IPS-18a (cell line): ENCODE data around the gene CLNS1A.
"Not testable (repeated sequence)": the region's sequence is repeated elsewhere in the genome, so short reads cannot be mapped to it uniquely, and the experiment has no call there.

Source experiments
- H3K27ac ChIP-seq: one replicate; pipeline ENCODE4 v1.5.1; 2013; ENCODE audit warnings: low read length
- H3K27me3 ChIP-seq: one replicate; pipeline ENCODE4 v1.6.1; 2013; ENCODE audit warnings: mild to moderate bottlenecking, low read length; ENCODE audit not compliant: control insufficient read depth, insufficient read depth
- H3K36me3 ChIP-seq: one replicate; pipeline ENCODE4 v1.6.1; 2013; ENCODE audit warnings: low read depth, low read length; ENCODE audit not compliant: control insufficient read depth
- H3K4me1 ChIP-seq: one replicate; pipeline ENCODE4 v1.6.1; 2013; ENCODE audit warnings: low read depth, low read length; ENCODE audit not compliant: control insufficient read depth
- H3K4me3 ChIP-seq: one replicate; pipeline ENCODE4 v1.5.1; 2013; ENCODE audit warnings: low read length
- H3K9ac ChIP-seq: one replicate; pipeline ENCODE4 v1.6.1; 2013; ENCODE audit warnings: mild to moderate bottlenecking, low read length, moderate library complexity
- H3K9me3 ChIP-seq: one replicate; pipeline ENCODE4 v1.6.1; 2013; ENCODE audit warnings: low read depth, low read length; ENCODE audit not compliant: control insufficient read depth

Gene CLNS1A

DNA sequence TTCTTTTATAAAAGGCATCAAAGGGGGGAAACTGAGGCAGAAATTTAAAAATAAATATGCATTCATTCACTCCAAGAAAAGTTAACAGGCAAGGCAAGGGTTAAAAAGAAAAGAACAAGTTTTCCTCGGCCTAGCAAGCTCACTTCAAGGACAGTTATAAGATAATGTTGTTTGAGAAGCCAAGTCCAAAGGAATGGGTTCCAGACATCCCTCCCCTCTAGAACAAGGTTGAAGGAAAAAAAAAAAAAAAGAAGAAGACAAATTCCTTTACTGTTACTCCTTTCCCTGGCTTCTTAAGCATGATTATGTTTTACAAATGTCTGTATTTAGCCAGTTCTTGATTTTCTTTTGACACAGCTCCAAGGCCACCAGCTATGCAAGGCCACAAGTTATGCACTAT, 62.2 kb downstream of the CLNS1A start:
- not testable (repeated sequence) for H3K9me3 ChIP-seq, H3K9ac ChIP-seq, H3K27me3 ChIP-seq, H3K4me3 ChIP-seq, H3K36me3 ChIP-seq, H3K27ac ChIP-seq
- peaks cover 14% of the 10 kb centered on the region for H3K4me1 ChIP-seq

DNA sequence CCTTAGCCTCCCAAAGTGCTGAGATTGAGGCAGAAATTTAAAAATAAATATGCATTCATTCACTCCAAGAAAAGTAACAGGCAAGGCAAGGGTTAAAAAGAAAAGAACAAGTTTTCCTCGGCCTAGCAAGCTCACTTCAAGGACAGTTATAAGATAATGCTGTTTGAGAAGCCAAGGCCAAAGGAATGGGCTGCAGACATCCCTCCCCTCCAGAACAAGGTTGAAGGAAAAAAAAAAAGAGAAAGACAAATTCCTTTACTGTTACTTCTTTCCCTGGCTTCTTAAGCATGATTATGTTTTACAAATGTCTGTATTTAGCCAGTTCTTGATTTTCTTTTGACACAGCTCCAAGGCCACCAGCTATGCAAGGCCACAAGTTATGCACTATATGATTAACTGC, 66.7 kb downstream of the CLNS1A start:
- not testable (repeated sequence) for H3K27ac ChIP-seq, H3K36me3 ChIP-seq, H3K27me3 ChIP-seq, H3K4me3 ChIP-seq, H3K9me3 ChIP-seq, H3K9ac ChIP-seq
- H3K4me1 ChIP-seq = peaks cover 14% of the 10 kb centered on the region

DNA sequence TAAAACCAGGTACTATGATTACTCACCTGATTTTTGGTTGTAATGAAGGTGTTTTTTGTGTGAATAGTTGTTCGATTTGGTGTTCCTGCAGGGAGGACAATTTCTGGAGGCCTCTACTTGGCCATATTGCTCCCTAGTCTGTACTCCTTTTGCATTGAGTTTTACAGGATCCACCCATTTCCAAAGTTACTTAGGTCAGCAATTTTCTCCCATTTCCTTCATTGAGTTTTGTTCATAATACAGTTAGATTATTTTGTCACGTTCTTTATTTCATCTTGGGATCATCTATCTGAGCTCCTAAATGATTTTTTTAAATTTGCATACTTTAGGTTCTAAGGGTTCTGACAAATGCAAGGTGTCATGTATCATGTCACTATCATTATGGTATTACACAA, 67.9 kb downstream of the CLNS1A start:
- H3K9ac ChIP-seq = no peak overlapping the region
- H3K36me3 ChIP-seq = no peaks in the 10 kb centered on the region
- H3K27ac ChIP-seq = no peak overlapping the region
- no peak overlapping the region for H3K4me3 ChIP-seq
- H3K27me3 ChIP-seq = no peaks in the 10 kb centered on the region
- H3K4me1 ChIP-seq = peaks cover 14% of the 10 kb centered on the region
- H3K9me3 ChIP-seq = no peaks in the 10 kb centered on the region

- no peaks in the 10 kb centered on the region for H3K27me3 ChIP-seq
- H3K9ac ChIP-seq = no peak overlapping the region
- H3K9me3 ChIP-seq = no peaks in the 10 kb centered on the region
- H3K36me3 ChIP-seq = no peaks in the 10 kb centered on the region
- no peak overlapping the region for H3K4me3 ChIP-seq
- H3K4me1 ChIP-seq = peaks cover 14% of the 10 kb centered on the region
- H3K27ac ChIP-seq = no peak overlapping the region
These were observed 68.5 kb downstream of the CLNS1A start for GRCh38 chr11:77568916-77569675.

DNA sequence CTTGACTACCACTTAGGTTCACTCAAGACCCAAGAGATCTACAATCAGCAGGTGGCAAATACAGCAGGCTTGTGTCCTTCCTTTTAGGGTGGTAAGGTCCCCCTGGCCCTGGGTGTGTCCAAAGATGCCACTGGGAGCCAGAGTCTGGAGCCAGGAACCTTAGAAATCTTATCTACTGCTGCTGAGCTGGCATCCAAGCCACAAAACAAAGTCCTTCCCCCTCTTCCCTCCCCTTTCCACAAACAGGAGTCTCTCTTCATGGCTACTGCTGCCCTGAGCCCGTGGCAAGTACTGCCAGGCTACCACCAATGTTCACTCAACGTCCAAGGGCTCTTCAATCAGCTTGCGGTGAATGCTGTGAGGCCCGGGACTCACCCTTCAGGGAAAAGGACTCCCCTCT, 69.3 kb downstream of the CLNS1A start:
- H3K36me3 ChIP-seq = no peaks in the 10 kb centered on the region
- peaks cover 3% of the 10 kb centered on the region for H3K9me3 ChIP-seq
- no peak overlapping the region for H3K9ac ChIP-seq
- no peak overlapping the region for H3K27ac ChIP-seq
- no peak overlapping the region for H3K4me3 ChIP-seq
- H3K27me3 ChIP-seq = no peaks in the 10 kb centered on the region
- peaks cover 14% of the 10 kb centered on the region for H3K4me1 ChIP-seq
